Measurements from ENCODE around the gene HOXA11.

The HOXA11 gene

GRCh38 chr7:27192546-27193334, 7.7 kb upstream of the HOXA11 start:
- no peak for DNase-seq (ENCODE audit: low spot score)

DNA sequence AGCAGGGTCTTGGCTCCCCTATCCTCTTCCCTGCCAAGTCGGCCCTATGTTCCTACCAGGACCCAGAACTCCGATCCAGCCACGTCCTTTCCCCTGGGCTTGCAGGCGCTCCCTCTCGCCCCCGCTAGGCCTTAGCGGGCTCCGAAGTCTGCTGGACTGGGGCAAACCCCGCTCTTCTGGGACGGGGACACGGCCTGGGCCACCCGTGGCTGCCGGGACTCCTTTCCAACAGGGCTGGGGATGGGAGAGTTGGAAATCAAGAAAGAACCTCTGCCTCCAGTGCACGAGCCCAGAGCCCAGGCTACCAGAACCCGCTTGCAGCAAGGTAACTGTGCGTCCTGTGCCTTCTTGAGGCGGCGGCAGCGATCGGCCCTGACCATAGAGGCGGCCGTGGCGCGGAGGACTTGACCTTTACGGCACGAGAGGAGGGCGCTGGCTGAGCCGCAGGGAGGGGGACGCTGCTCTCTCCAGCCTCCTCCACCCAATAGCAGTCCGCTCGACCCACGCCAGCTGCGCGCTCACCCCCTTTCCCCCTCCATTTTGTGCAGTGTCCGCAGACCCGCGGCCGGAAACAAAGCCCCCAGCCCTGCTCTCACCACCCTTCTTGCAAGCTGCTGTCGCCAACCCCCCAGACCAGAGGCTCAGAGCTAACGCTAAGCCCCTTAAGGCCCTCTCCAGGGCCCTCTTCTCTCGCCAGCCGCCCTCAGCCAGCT, 7.0 kb upstream of the HOXA11 start:
- DNase-seq (ENCODE audit: low spot score) = no peak

- DNase-seq (ENCODE audit: low spot score) = no peak
Measured at GRCh38 chr7:27191161-27191731, 6.2 kb upstream of the HOXA11 start.

GRCh38 chr7:27189997-27190748, 5.1 kb upstream of the HOXA11 start:
- no peak for DNase-seq (ENCODE audit: low spot score)

- DNase-seq (ENCODE audit: low spot score) = no peak
Measured at GRCh38 chr7:27189295-27189996, 4.4 kb upstream of the HOXA11 start.

DNA sequence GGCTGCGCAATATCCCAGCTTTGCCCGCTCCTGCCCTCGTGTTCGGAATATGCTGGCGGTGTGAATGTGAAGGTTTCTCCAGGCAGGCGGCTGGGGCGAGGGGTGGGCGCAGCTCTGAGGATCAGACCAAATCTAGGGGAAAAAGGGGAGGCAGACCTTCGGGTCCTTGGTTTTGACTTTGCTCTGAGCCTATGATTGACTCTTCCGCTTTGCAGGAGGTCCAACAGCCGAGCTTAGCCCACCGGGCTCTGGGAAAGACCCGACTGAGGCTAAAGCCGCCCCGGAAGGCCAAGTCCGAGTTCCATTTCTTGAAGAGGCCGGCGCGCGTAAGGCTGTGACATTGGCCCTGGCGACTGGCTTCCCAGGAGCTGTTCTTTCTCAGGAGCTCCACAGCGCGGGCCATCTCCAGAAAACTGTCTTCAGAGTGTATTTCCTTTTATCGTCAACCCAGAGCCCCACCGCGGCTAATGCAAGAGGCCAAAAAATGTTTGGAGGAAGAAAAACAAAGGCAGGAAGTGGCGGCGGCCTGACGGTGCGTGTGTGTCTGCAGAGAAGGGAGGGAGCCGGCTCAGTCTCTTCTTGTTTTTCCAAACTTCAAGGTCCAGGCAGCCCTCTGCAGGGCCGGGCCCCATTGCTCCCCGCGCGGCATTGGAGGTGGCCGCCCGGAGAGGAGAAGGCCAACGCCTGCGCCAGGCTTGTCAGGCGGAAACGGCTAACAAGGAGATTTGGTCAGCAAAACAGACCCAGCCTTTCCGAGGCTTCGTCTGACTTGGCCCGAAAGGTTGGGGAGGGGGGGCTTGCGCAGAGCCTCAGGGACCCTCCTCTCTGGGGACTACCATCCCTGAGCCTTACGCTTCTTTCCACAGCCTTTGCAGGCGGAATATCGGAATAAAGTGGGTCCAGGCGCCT, 3.6 kb upstream of the HOXA11 start:
- no peak for DNase-seq (ENCODE audit: low spot score)

- DNase-seq (ENCODE audit: low spot score) = no peak
Measured at GRCh38 chr7:27187475-27188385, 2.7 kb upstream of the HOXA11 start.

- no peak for DNase-seq (ENCODE audit: low spot score)
Measured at GRCh38 chr7:27186668-27187474, 1.8 kb upstream of the HOXA11 start.

GRCh38 chr7:27185854-27186667, 1.0 kb upstream of the HOXA11 start:
- DNase-seq (ENCODE audit: low spot score) = no peak

- DNase-seq (ENCODE audit: low spot score) = no peak
Measured at GRCh38 chr7:27184337-27185012, 557 bp downstream of the HOXA11 start.

DNA sequence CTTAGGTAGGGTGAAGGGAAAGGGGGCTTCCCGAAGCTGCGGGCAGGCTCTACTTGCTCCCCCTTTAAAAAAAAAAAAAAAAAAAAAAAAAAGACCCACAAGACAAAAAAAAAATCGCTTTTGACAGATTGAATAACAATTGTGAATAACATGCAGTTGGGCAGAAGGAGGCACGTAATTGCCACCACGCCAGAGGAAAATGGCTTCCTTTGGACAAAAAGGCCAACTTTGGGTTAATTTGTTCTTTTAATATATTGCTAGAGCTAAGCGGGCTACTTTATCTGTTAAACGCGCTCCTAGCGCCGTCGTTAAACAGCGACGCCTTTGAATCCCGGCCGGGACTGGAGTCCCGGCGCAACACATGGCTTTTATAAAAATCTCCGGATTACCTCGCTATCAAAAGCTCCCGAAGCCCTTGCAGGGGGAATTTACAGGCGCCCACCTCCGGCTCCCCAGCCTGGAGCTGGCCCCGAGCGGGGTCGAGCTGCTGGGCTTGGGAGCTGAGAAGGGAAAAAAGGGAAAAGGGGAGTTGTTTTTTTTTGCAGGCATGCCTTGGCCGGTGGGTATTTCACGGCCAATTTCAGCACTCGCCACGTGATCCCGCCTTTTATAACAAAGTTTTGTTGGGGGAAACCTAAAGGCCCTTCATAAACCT, 1.2 kb downstream of the HOXA11 start:
- DNase-seq (ENCODE audit: low spot score) = no peak

DNA sequence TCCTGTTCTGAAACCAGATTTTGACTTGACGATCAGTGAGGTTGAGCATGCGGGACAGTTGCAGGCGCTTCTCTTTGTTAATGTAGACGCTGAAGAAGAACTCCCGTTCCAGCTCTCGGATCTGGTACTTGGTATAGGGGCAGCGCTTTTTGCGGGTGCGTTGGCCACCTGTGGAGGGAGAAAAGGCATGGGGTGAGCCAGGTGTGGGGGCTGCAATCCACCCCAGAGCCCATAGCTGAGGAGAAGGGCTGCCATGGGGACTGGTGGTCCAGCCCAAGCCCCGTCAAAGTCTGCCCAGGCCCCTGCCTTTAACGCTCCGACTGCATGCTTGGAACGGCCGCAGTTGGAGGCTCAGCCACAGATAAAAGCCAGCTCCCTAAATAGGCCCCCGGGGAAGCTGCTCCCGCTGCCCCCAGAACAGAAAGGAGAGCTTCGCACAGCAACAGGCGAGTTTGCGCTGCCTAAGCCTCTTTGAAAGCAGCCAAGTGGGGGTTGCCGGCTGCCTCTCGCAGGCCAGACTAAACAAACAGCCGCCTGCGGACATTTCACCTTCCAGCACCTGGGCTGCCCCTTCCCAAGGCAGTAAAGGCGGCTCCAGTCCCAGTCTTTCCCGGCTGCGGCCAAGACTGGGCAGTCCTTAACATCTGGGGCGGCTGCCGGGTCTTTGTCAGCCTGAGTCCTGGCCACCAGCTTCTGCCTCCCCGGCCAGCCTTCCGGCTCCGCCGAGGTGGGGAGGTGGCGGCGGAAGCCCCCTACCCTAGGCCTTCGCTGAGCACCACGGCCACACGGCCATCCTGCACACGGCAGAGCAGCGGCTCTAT, 2.0 kb downstream of the HOXA11 start:
- no peak for DNase-seq (ENCODE audit: low spot score)

DNA sequence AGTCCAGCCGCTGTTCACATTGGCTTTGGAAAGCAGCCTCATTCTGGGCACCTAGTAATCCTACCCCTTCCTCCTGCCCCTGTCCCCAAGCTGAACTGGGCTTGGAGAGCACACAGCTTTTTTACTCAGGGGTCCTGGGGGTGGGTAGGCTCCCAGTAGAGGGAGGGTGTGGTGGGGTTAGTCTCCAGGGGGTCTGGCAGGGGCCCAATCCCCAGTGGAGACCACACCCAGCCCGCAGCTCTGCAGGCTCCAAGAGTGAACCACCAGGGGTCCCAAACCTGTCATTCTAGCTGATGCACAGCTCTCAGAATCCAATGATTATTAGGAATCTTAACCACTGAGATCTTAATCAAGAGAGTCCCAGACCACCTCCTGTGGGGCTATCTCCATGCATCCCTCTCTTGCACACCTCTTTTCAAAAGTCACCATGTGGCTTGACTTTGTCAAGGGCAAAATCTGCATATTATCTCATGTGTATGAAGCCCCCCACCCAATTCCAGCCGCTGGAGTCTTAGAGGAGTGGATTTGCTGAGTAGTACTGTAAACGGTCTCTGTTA, 2.7 kb downstream of the HOXA11 start:
- no peak for DNase-seq (ENCODE audit: low spot score)

GRCh38 chr7:27181795-27182275, 3.2 kb downstream of the HOXA11 start:
- no peak for DNase-seq (ENCODE audit: low spot score)
